HG02798 (cell line): ENCODE results near the gene TBX5.

Experiments used
- ATAC-seq: cut with Tn5 transposase; IDR thresholded peaks from one replicate; pipeline ENCODE4 v1.9.1; 2021; ENCODE audit warnings: mild to moderate bottlenecking; ENCODE audit not compliant: unreplicated experiment, poor library complexity

Gene TBX5

DNA sequence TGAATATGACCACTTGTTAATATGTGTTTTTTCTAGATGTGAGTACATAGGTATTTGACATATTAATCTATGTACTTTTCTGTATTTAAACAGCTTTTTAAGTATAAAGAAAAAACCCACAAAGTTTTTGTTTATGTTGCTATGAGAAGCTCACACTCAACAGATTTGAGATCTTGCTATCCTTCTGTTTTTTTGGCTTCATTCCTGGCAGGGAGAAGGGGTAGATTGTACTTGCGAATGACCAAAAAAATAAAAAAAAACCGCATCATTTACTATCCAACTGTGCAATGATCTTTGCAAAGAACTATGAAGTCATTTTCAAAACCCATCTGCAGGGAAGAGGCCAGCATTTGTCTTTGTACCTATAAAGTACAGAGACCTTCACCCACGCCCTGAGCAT, 28.4 kb upstream of the TBX5 start:
- ATAC-seq, result no peak

GRCh38 chr12:114431902-114432301, 26.0 kb upstream of the TBX5 start:
- no peak for ATAC-seq

DNA sequence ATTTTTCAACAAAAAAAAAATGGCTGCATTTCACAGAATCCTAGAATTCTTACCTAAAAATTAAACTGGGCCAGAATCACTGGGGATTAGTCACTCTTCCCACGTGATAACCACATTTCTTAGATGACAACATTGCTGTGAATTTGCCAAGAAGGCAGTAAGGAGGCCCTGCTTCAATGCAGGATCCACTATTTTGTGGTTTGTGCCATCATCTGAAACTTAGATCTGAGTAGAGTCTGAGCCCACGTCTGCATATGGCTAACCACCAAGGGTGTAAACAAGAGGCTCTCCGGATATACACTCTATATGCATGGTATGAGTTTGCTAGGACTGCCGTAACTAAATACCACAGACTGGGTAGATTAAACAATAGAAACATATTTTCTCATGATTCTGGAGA, 24.4 kb upstream of the TBX5 start:
- ATAC-seq, result no peak

GRCh38 chr12:114425031-114425626, 19.2 kb upstream of the TBX5 start:
- no peak for ATAC-seq

DNA sequence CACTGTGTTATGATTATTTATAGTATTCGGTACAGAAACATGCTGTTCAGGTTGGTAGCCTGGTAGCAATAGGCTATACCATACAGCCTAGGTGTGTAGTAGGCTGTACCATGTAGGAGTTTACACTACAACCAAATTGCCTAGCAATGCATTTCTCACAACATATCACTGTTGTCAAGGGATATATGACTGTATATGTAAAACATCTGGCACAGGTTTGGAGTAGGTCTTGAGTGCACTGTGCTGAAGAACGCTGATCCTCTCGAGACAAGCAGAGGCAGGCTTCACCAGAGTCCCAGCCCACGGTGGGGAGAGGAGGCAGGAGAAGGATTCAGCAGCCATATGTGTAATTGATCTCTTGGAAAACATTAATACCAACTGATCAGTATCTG, 15.0 kb upstream of the TBX5 start:
- ATAC-seq, result no peak

- no peak for ATAC-seq
Observed at GRCh38 chr12:114420182-114420943, 14.4 kb upstream of the TBX5 start.

- ATAC-seq, result no peak
Observed at GRCh38 chr12:114416028-114416427, 10.1 kb upstream of the TBX5 start.

DNA sequence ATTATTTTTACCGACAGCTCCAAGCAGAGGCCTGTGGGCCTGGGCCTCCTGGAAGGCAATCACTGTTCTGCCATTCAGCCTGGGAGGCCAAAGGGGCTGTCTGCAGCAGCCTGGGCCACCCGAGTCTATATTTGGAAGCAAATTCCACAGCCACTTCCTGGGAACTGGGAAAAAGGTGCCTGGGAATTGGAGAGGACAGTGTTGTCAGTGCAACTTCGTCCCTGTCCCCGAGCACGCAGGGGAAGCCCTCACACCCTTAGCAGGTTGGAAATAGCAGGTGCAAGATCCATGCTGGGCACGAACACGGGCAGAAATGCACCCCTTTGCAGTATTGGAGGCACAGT, 9.6 kb upstream of the TBX5 start:
- no peak for ATAC-seq

- no peak for ATAC-seq
Observed at GRCh38 chr12:114414866-114415524, 9.1 kb upstream of the TBX5 start.

DNA sequence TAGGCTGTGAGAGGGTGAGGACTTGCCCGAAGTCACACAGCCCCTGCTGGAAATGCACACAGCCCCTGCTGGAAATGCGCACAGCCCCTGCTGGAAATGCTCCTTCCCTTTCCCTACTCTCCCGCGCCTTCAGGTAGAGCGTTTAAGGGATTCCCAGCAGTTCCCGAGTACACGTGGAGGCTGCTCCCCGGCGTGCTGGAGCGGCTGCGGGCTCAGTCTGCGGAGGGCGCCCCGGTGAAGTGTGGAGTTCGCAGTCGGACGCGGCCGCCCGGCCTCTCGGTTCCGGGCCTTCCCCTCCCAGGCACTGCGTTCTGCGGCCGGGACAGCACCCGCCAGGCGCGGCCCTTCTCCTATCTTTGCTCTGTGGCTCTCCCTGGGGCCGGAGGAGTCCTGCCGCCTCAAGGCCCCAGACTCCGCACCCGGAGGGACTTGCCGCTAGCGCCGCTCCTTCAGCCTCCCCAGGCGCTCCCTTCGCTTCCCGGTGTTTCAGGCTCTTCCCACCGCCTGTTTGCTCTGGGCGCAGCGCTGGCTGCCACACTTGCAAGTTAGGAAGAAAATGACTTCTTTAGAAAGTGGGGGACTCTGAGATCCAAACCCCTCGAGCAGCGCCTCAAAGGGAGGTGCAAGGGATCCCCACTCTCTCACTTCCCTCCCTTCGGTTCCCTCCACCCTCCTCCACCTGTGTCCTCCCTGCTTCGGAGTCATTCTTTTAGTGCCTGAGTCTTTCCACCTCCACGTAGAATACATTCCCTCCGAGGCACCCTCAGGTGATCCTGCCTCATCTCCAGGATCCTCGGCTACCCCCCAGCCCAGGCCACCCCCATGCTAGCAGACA, 8.3 kb upstream of the TBX5 start:
- no peak for ATAC-seq

- no peak for ATAC-seq
Observed at GRCh38 chr12:114412825-114413749, 7.1 kb upstream of the TBX5 start.

GRCh38 chr12:114412307-114412706, 6.4 kb upstream of the TBX5 start:
- ATAC-seq, result no peak

GRCh38 chr12:114411071-114411837, 5.3 kb upstream of the TBX5 start:
- no peak for ATAC-seq

GRCh38 chr12:114409852-114410600, 4.1 kb upstream of the TBX5 start:
- ATAC-seq, result no peak

DNA sequence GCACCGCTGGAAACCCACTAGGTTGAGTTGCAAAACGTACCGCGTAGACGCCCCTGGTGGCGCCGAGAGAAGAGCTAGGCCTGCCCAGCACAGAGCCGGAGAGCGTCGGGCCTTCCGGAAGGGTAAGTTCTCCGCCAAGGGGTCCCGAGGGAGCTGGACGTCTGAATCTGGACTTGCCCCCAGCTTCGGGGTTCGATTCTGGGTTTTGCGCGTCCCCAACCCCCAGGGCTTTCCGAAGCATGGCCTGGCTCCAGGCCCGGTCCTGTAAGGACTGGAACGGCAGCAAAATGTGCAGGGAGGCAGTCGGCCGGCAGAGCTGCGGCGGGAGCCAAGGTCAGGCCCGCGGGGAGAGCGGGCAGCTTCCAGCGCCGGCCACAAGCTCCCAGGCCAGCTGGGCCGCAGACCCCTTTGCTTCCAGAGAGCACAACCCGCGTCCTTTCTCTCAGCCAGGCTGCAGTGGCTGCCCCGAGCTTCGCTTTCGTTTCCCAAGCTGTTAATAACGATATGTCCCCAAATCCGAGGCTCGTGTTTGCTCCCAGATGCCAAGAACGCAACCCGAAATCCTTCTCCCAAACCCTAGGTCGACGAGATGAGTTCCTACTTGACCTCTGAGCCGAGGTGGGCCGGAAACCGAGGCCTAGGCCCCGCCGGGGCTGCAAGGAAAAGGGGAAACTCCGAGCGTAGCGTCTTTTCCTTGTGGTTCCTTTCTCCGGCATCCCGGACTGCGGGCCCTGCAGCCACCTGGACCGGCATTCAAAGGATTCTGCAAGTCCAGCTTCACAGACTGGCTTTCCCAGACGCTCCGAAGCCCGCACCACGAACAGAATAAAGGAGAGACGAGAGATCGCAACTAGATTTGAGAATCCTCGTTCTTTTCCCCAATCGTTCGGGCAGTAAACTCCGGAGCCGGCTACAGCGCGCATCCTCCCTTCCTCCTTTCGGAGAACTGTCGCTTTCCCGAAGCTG, 3.2 kb upstream of the TBX5 start:
- no peak for ATAC-seq

DNA sequence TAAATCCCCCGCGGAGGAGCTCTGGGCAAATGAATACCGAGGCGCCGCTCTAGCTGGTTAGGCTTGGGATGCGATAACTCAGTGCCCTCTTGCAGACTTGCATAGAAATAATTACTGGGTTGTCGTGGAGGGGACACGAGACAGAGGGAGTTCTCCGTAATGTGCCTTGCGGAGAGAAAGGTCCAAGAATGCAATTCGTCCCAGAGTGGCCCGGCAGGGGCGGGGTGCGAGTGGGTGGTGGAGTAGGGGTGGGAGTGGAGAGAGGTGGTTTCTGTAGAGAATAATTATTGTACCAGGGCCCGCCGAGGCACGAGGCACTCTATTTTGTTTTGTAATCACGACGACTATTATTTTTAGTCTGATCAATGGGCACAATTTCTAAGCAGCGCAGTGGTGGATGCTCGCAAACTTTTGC, 2.5 kb upstream of the TBX5 start:
- ATAC-seq, result no peak

DNA sequence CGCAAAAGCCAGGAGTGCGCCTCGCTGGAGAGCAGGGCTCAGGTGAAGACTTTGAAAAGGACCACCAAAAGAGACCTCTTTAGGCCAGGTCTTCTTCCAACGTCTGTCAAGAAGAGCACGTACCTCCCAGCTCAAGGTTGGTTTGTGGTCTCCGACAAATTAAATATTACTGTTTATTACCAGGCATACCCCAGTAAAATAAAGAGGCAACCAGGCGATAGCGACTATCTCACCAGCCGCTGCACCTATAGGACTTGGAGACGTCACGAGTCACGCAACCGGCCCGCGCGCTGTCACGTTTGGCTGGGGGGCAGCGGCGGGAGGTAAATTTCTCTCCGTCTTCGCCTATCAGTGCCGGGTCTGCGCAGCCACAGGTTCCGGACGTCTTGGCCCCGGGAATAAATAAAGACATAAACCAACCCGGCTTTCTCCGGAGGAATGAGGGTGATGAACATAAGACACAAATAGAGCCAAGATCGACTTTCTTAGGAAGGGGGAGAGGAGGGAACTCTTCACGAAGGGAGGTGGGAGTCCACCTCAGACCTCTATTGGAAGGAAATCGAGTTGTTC, 2.0 kb upstream of the TBX5 start:
- ATAC-seq, result no peak
